Activated T-cell treated with anti-CD3 and anti-CD28 coated beads, Interleukin-2, amount 50 U/mL, for 4 hours (primary cell): Measurements from ENCODE around the gene CAMKMT. TPM values are rescaled to one million over a fixed set of nuclear protein-coding genes. Genes with fewer than 3 reads are reported as not detected.

Experiments used
- ATAC-seq, 2 donors: fragments of 200-7000 bp; cut with Tn5 transposase; one replicate each; pipeline ENCODE4 v1.10.0; 2021
- DNase-seq: peaks from one replicate; pipeline ENCODE4 v3.0.0-alpha.2; 2020
- H3K27me3 Mint-ChIP-seq: one replicate; pipeline ENCODE4 v1.8.0; 2021; ENCODE audit warnings: low read depth, mixed read lengths
- H3K36me3 Mint-ChIP-seq: one replicate; pipeline ENCODE4 v1.8.0; 2022; ENCODE audit warnings: mixed read lengths; ENCODE audit not compliant: insufficient read depth
- H3K4me1 Mint-ChIP-seq: one replicate; pipeline ENCODE4 v1.8.0; 2021; ENCODE audit warnings: low read depth, mixed read lengths
- H3K4me3 Mint-ChIP-seq: one replicate; pipeline ENCODE4 v1.8.0; 2021; ENCODE audit warnings: mild to moderate bottlenecking, moderate library complexity, mixed read lengths
- H3K9me3 Mint-ChIP-seq: one replicate; pipeline ENCODE4 v1.8.0; 2021; ENCODE audit warnings: mixed read lengths
- total RNA-seq, 3 donors: library from RNA; stranded (reverse); gene quantifications; one replicate each; pipeline ENCODE4 v1.2.1, GENCODE V29; 2021

CAMKMT gene
- total RNA-seq, 3 donors from 2014 or later: 9.5 to 12.3 (median 10.0) TPM

GRCh38 chr2:44767691-44768090, 405.9 kb downstream of the CAMKMT start:
- Mint-ChIP-seq H3K9me3 (no peaks in the 10 kb centered on the region), H3K4me1 (no peaks in the 10 kb centered on the region), H3K4me3 (no peak overlapping the region), H3K36me3 (peaks cover 13% of the 10 kb centered on the region), H3K27me3 (peaks cover 3% of the 10 kb centered on the region)
- ATAC-seq (no peak), DNase-seq (no peak)

- Mint-ChIP-seq H3K27me3 (peaks cover 3% of the 10 kb centered on the region), H3K4me1 (no peaks in the 10 kb centered on the region), H3K9me3 (no peaks in the 10 kb centered on the region), H3K36me3 (peaks cover 13% of the 10 kb centered on the region), H3K4me3 (no peak overlapping the region)
- no peak for DNase-seq
- ATAC-seq: no peak
Measured at GRCh38 chr2:44768438-44769236, 406.9 kb downstream of the CAMKMT start.

GRCh38 chr2:44769349-44770011, 407.7 kb downstream of the CAMKMT start:
- ATAC-seq (no peak), DNase-seq (no peak)
- no peaks in the 10 kb centered on the region for H3K9me3 Mint-ChIP-seq
- no peaks in the 10 kb centered on the region for H3K4me1 Mint-ChIP-seq
- H3K4me3 Mint-ChIP-seq: no peak overlapping the region
- H3K36me3 Mint-ChIP-seq: peaks cover 13% of the 10 kb centered on the region
- peaks cover 3% of the 10 kb centered on the region for H3K27me3 Mint-ChIP-seq

GRCh38 chr2:44770221-44771195, 408.8 kb downstream of the CAMKMT start:
- Mint-ChIP-seq H3K27me3 (peaks cover 3% of the 10 kb centered on the region), H3K4me3 (no peak overlapping the region), H3K4me1 (no peaks in the 10 kb centered on the region), H3K9me3 (no peaks in the 10 kb centered on the region), H3K36me3 (peaks cover 13% of the 10 kb centered on the region)
- DNase-seq (no peak), ATAC-seq (no peak)

GRCh38 chr2:44771522-44771921, 409.8 kb downstream of the CAMKMT start:
- no peak for DNase-seq
- Mint-ChIP-seq H3K4me3 (no peak overlapping the region), H3K4me1 (no peaks in the 10 kb centered on the region), H3K36me3 (peaks cover 13% of the 10 kb centered on the region), H3K27me3 (peaks cover 3% of the 10 kb centered on the region), H3K9me3 (no peaks in the 10 kb centered on the region)
- no peak for ATAC-seq

- no peak for ATAC-seq
- Mint-ChIP-seq H3K4me1 (no peaks in the 10 kb centered on the region), H3K36me3 (peaks cover 12% of the 10 kb centered on the region)
Measured at GRCh38 chr2:44772131-44772530, 410.4 kb downstream of the CAMKMT start.

GRCh38 chr2:44772669-44773378, 411.1 kb downstream of the CAMKMT start:
- H3K4me3 Mint-ChIP-seq: no peak overlapping the region
- no peaks in the 10 kb centered on the region for H3K4me1 Mint-ChIP-seq
- no peak for ATAC-seq
- no peak for DNase-seq
- H3K27me3 Mint-ChIP-seq: peaks cover 3% of the 10 kb centered on the region
- H3K9me3 Mint-ChIP-seq: no peaks in the 10 kb centered on the region
- peaks cover 11% of the 10 kb centered on the region for H3K36me3 Mint-ChIP-seq

More at GRCh38 chr2:44772131-44772530, 410.4 kb downstream of the CAMKMT start:
- Mint-ChIP-seq H3K27me3 (peaks cover 3% of the 10 kb centered on the region), H3K4me3 (no peak overlapping the region), H3K9me3 (no peaks in the 10 kb centered on the region)
- no peak for DNase-seq

- peaks cover 8% of the 10 kb centered on the region for H3K36me3 Mint-ChIP-seq
- no peak overlapping the region for H3K4me3 Mint-ChIP-seq
- ATAC-seq (no peak), DNase-seq (no peak)
- no peaks in the 10 kb centered on the region for H3K27me3 Mint-ChIP-seq
- no peaks in the 10 kb centered on the region for H3K9me3 Mint-ChIP-seq
- no peaks in the 10 kb centered on the region for H3K4me1 Mint-ChIP-seq
Measured at GRCh38 chr2:44774826-44775492, 413.2 kb downstream of the CAMKMT start.

- no peak overlapping the region for H3K4me3 Mint-ChIP-seq
- no peaks in the 10 kb centered on the region for H3K9me3 Mint-ChIP-seq
- peaks cover 7% of the 10 kb centered on the region for H3K36me3 Mint-ChIP-seq
- ATAC-seq: no peak
- no peaks in the 10 kb centered on the region for H3K4me1 Mint-ChIP-seq
- no peaks in the 10 kb centered on the region for H3K27me3 Mint-ChIP-seq
- no peak for DNase-seq
Measured at GRCh38 chr2:44777036-44777435, 415.3 kb downstream of the CAMKMT start.

GRCh38 chr2:44777537-44777936, 415.8 kb downstream of the CAMKMT start:
- H3K4me3 Mint-ChIP-seq: no peak overlapping the region

GRCh38 chr2:44778221-44778654, 416.5 kb downstream of the CAMKMT start:
- H3K27me3 Mint-ChIP-seq: no peaks in the 10 kb centered on the region

More at GRCh38 chr2:44777537-44777936, 415.8 kb downstream of the CAMKMT start:
- H3K4me1 Mint-ChIP-seq: no peaks in the 10 kb centered on the region
- DNase-seq: no peak
- no peaks in the 10 kb centered on the region for H3K27me3 Mint-ChIP-seq
- peaks cover 3% of the 10 kb centered on the region for H3K36me3 Mint-ChIP-seq
- no peak for ATAC-seq
- H3K9me3 Mint-ChIP-seq: no peaks in the 10 kb centered on the region

GRCh38 chr2:44778671-44779476, 417.1 kb downstream of the CAMKMT start:
- DNase-seq (no peak), ATAC-seq (no peak)
- no peaks in the 10 kb centered on the region for H3K27me3 Mint-ChIP-seq
- peaks cover 2% of the 10 kb centered on the region for H3K36me3 Mint-ChIP-seq
- H3K4me1 Mint-ChIP-seq: no peaks in the 10 kb centered on the region
- H3K4me3 Mint-ChIP-seq: no peak overlapping the region
- H3K9me3 Mint-ChIP-seq: no peaks in the 10 kb centered on the region

More at GRCh38 chr2:44778221-44778654, 416.5 kb downstream of the CAMKMT start:
- no peaks in the 10 kb centered on the region for H3K4me1 Mint-ChIP-seq
- DNase-seq: no peak
- no peaks in the 10 kb centered on the region for H3K9me3 Mint-ChIP-seq
- peaks cover 2% of the 10 kb centered on the region for H3K36me3 Mint-ChIP-seq
- no peak overlapping the region for H3K4me3 Mint-ChIP-seq
- ATAC-seq: no peak
